GM18868 (cell line): ENCODE results near the gene NF1.

Experiments
- ATAC-seq: cut with Tn5 transposase; IDR thresholded peaks from one replicate; pipeline ENCODE4 v1.9.1; 2021; ENCODE audit warnings: mild to moderate bottlenecking, moderate library complexity; ENCODE audit not compliant: unreplicated experiment

NF1 gene

GRCh38 chr17:31418773-31419350, 324.1 kb downstream of the NF1 start:
- no peak for ATAC-seq

DNA sequence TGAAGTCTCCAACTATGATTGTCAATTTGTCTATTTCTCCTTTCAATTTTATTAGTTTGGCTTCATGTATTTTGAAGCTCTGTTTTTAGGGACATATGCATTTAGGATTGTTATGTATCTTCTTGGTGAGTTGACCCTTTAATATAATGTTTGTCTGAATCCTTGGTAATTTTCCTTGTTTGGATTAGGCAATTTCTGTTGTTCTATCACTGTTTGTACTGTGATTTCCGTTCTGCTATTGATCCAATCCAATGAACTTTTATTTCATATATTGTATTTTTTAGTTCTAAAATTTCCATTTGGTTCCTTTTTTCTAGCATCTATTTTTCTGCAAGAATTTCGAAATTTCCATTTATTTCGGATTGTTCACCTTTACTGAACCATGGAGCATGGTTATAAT, 327.7 kb downstream of the NF1 start:
- no peak for ATAC-seq

DNA sequence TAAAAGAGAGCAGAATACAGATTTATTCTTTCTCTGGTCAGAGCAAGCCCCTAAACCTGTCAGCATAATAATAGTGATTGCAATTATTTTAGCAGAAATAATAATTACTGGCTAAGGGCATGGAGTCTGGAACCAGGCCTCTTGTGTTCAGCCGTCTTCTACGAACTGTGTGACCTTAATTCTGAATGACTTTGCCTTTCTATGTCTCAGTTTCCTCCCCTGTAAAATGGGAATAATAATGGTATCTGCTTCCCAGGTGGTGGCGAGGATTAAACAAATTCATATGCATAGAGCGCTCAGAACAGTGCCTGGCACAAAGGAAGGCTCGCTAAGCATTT, 330.1 kb downstream of the NF1 start:
- no peak for ATAC-seq

DNA sequence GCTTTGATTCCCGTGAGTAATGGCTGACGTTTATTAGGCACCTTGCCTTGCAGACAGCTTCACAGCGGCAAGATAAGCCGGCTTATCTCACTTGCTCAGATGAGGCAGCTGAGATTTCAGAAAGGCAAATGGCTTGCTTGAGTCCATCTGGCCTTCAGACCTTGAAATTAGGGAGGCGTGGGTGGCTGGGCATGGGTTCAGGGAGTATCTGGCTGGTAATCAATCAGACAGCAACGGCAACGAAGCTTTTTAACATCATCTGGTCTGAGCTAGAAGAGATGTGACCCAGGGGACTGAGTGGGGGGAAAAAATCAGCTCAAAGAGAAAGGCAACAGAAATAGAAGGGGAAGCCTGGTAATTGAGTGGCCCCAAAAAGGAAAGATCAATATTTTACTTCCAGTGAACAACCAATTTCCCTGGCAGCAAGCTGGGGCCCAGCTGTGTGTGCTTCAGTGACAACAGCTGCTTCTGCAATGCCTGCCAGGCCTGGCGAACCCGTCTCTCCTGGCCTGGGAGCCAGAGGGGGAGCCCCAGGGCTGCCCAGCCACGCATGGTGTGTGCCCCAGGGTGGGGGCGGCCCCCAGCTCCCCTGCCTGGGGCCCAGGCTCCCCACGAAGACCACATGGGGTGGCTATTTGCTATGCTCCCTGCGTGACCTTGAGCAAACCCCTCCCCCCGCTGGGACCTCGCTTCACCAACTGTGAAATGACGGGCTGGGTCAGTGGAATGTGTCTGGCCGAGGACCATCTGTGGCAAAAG, 330.7 kb downstream of the NF1 start:
- ATAC-seq = no peak
